ENCODE measurements around the gene MEIS1.

Gene MEIS1

GRCh38 chr2:66583881-66584280 lies 149.0 kb downstream of the MEIS1 start:
- FAIRE-seq, result peak; percentile 94

- no peak for FAIRE-seq
These were observed 150.7 kb downstream of the MEIS1 start for GRCh38 chr2:66585587-66585986.

GRCh38 chr2:66587216-66587615 lies 152.3 kb downstream of the MEIS1 start:
- FAIRE-seq, result no peak

- no peak for FAIRE-seq
These were observed 159.1 kb downstream of the MEIS1 start for GRCh38 chr2:66594001-66594400.

- FAIRE-seq, result no peak
These were observed 160.6 kb downstream of the MEIS1 start for GRCh38 chr2:66595556-66595955.

- FAIRE-seq, result no peak
These were observed 161.3 kb downstream of the MEIS1 start for GRCh38 chr2:66596256-66596655.

GRCh38 chr2:66601624-66602023 lies 166.7 kb downstream of the MEIS1 start:
- no peak for FAIRE-seq

GRCh38 chr2:66602341-66602740 lies 167.4 kb downstream of the MEIS1 start:
- FAIRE-seq, result peak; percentile 79

- no peak for FAIRE-seq
These were observed 169.4 kb downstream of the MEIS1 start for GRCh38 chr2:66604326-66604725.

GRCh38 chr2:66604976-66605375 lies 170.1 kb downstream of the MEIS1 start:
- no peak for FAIRE-seq

GRCh38 chr2:66607152-66607551 lies 172.2 kb downstream of the MEIS1 start:
- FAIRE-seq, result no peak
